Right ventricle myocardium inferior (tissue), 1 donor: ENCODE results near the gene HNRNPC. TPM values are rescaled to one million over a fixed set of nuclear protein-coding genes. Genes with fewer than 3 reads are reported as not detected.
"Not testable (repeated sequence)": the region's sequence is repeated elsewhere in the genome, so short reads cannot be mapped to it uniquely, and the experiment has no call there.

ENCODE experiments used
- ATAC-seq: fragments of 200-7000 bp; cut with Tn5 transposase; one replicate; pipeline ENCODE4 v1.9.1; 2020; ENCODE audit warnings: mild to moderate bottlenecking, moderate library complexity
- DNase-seq: peaks from one replicate; pipeline ENCODE4 v3.0.0; 2021; ENCODE audit errors: missing footprints
- intact Hi-C: fragments of 100-400 bp; cut with DNase I; formaldehyde crosslinking; loops from one replicate; pipeline ENCODE4 v1.11.0; 2022
- total RNA-seq: library from RNA; stranded (reverse); fragmentation: NEBNext Ultra II Directional; extraction: Animal tissue kit (Norgen Biotek cat#: 25700); gene quantifications from one replicate; pipeline ENCODE4 v1.2.1, GENCODE V29; 2021
- donor health status: DM: no; HTN: yes; CAD: no; lungs with severe emphysema.

The HNRNPC gene
- total RNA-seq, 1 donor from 2014 or later, result 266 TPM

GRCh38 chr14:21168055-21168454 is 101.2 kb downstream of the HNRNPC start:
- ATAC-seq (no peak), DNase-seq (no peak)
- intact Hi-C loops, result no loop called here

GRCh38 chr14:21165670-21166069 is 103.6 kb downstream of the HNRNPC start:
- ATAC-seq, result peak; percentile 79
- intact Hi-C loops, DNase-seq: not testable (repeated sequence)

DNA sequence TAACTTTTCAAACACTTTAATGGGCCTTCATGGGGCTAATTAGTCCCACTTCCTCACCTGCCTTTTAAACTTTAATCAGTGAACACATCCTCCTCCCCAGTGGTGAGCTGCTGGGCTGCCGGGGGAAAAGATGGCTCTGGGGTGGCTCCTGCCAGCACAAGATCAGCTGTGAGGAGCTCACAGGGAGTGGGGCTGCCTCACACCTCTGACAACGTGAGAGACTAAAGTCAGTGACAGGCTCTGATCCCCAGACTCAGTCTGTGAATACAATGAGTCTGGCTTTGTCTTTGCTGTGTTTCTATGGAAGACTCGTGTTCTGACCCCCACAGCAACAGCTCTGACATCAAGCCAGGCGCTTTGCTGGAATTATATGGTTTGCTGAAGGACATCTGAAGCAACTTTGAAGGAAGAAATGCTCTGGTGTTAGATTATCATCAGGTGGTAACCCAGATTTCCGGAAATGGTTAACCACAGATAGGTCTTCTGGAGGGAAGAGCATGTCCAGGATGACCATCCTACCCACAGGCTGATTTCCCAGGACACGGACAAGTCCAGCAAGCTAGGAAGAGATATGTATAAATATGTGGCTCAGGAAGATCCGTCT is 104.1 kb downstream of the HNRNPC start:
- DNase-seq, ATAC-seq, intact Hi-C loops: not testable (repeated sequence)

DNA sequence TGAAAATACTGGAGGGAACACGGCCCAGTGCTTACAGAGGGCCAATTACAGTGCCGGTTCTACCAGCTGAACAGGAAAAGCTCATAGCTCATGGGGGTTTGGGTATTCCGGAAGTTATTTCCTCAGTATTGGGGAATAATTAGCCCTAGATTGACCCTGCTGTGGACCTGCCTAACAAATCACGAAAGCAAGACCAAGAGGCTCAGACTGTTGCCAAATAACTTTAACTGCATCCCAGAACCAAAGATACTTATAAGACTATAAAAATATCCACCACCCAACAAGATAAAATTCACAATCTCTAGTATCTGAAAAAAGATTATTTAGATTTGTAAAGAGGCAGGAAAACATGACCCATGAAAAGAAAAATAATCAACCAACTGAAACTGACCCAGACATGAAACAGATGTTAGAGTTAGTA is 105.4 kb downstream of the HNRNPC start:
- no peak for ATAC-seq
- intact Hi-C loops, result no loop called here
- DNase-seq, result no peak

- intact Hi-C loops, result no loop called here
- ATAC-seq (no peak), DNase-seq (no peak)
Measured at GRCh38 chr14:21162081-21162480, 107.2 kb downstream of the HNRNPC start.

DNA sequence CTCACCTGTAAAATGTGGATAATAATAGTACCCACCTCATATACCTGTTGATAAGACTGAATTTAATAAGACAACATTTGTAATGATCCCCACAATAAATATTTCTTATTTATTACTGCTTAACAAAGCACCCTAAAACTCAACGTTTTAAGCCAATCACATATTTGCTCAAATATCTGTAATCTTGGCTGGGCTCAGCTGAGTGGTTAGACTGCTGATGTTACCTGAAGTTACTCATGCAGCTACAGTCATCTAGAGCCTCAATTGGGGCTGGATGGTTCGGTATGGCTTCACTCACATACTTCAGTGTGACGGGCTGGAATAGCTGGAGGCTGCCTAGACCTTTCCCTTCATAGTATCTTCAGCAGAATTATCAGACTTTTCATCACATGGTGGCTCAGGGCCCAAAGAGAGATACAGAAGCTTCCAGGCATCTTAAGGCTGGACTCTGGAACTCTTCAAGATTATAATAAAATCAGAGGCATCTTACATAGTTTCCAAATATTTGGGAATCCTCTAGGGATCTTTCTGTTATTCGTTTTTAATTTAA is 109.1 kb downstream of the HNRNPC start:
- intact Hi-C loops, result no loop called here
- ATAC-seq (no peak), DNase-seq (no peak)

Other genes starting within 250 kb of the HNRNPC start
- gene NDRG2, start 244.4 kb downstream of the HNRNPC start, total RNA-seq, result 321 TPM
- 1.1 TPM for gene TPPP2, start 239.2 kb downstream of the HNRNPC start, total RNA-seq
- not detected for gene RNASE13, start 234.6 kb downstream of the HNRNPC start, total RNA-seq
- not detected for gene RNASE7, start 227.1 kb downstream of the HNRNPC start, total RNA-seq
- not detected for gene RNASE8, start 211.6 kb downstream of the HNRNPC start, total RNA-seq
- gene ARHGEF40, start 199.1 kb downstream of the HNRNPC start, total RNA-seq, result 25.5 TPM
- 49.4 TPM for gene ZNF219, start 170.8 kb downstream of the HNRNPC start, total RNA-seq
- 0.41 TPM for gene TMEM253, start 168.4 kb downstream of the HNRNPC start, total RNA-seq
- not detected for gene OR5AU1, start 113.4 kb downstream of the HNRNPC start, total RNA-seq
- 0.60 TPM for gene RPGRIP1, start 10.6 kb upstream of the HNRNPC start, total RNA-seq
- 26.0 TPM for gene SUPT16H, start 114.6 kb upstream of the HNRNPC start, total RNA-seq
- 27.0 TPM for gene CHD8, start 186.7 kb upstream of the HNRNPC start, total RNA-seq
- 15.1 TPM for gene RAB2B, start 207.5 kb upstream of the HNRNPC start, total RNA-seq
- 86.5 TPM for gene TOX4, start 207.8 kb upstream of the HNRNPC start, total RNA-seq
- gene METTL3, start 241.9 kb upstream of the HNRNPC start, total RNA-seq, result 24.9 TPM